PC-9 (cell line): Measurements from ENCODE around the gene WNT1.

ENCODE experiments used
- EZH2 ChIP-seq: fragments of 200-600 bp; sonication (generic); IDR thresholded peaks from 2 replicates; pipeline ENCODE4 v1.8.0; 2017; ENCODE audit warnings: antibody characterized with exemption, low read depth
- TF ChIP-seq, protein P1 (sequence below): fragments of 200-600 bp; sonication (generic); conservative IDR thresholded peaks from 2 replicates; pipeline ENCODE4 v1.6.1; 2017; ENCODE audit warnings: mixed run types, antibody characterized with exemption, mild to moderate bottlenecking, moderate library complexity

DNA sequence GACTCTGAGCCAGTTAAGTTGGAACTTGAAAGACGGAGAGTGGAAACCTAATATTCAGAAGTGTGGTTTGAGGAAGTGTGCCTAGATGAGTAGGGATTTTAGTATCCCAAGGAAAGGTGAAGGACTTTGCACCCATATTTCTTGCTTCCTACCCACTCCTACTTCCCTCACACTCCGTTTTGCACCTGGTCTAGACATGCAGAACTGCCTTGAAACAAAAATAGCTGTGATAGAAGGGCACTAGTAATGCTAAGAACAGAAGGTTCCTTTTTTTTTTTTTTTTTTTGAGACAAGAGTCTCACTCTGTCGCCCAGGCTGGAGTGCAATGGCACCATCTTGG is 20.1 kb upstream of the WNT1 start:
- TF ChIP-seq, protein P1, sequence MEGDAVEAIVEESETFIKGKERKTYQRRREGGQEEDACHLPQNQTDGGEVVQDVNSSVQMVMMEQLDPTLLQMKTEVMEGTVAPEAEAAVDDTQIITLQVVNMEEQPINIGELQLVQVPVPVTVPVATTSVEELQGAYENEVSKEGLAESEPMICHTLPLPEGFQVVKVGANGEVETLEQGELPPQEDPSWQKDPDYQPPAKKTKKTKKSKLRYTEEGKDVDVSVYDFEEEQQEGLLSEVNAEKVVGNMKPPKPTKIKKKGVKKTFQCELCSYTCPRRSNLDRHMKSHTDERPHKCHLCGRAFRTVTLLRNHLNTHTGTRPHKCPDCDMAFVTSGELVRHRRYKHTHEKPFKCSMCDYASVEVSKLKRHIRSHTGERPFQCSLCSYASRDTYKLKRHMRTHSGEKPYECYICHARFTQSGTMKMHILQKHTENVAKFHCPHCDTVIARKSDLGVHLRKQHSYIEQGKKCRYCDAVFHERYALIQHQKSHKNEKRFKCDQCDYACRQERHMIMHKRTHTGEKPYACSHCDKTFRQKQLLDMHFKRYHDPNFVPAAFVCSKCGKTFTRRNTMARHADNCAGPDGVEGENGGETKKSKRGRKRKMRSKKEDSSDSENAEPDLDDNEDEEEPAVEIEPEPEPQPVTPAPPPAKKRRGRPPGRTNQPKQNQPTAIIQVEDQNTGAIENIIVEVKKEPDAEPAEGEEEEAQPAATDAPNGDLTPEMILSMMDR, result no peak
- TF ChIP-seq EZH2, result no peak
